WERI-Rb-1 (cell line): ENCODE measurements around the gene NR3C2.

ENCODE experiments used
- DNase-seq: peaks from one replicate; pipeline ENCODE4 v3.0.0-alpha.2; 2020
- H3K27ac ChIP-seq: fragments of 250-450 bp; sonication (Bioruptor Pico); 2 replicates; pipeline ENCODE4 v1.5.1; 2020; ENCODE audit warnings: mild to moderate bottlenecking, moderate library complexity
- H3K27me3 ChIP-seq: fragments of 250-450 bp; sonication (Bioruptor Pico); 2 replicates; pipeline ENCODE4 v1.5.1; 2021; ENCODE audit warnings: mild to moderate bottlenecking, low read depth, moderate library complexity; ENCODE audit not compliant: insufficient read depth, severe bottlenecking
- H3K36me3 ChIP-seq: fragments of 250-450 bp; sonication (Bioruptor Pico); 2 replicates; pipeline ENCODE4 v1.5.1; 2020; ENCODE audit warnings: mild to moderate bottlenecking, moderate library complexity
- H3K4me3 ChIP-seq: 2 replicates; pipeline ENCODE4 v1.5.1; 2011; ENCODE audit warnings: low read depth, mild to moderate bottlenecking, control low read depth, low read length
- H3K9me3 ChIP-seq: fragments of 250-450 bp; sonication (Bioruptor Pico); 2 replicates; pipeline ENCODE4 v1.5.1; 2021; ENCODE audit warnings: mild to moderate bottlenecking, moderate library complexity; ENCODE audit not compliant: severe bottlenecking
- TF ChIP-seq, protein P1 (sequence below): IDR thresholded peaks from 2 replicates; pipeline ENCODE4 v1.5.1; 2011; ENCODE audit warnings: low read depth, mild to moderate bottlenecking, control low read depth, inconsistent platforms, low read length

The NR3C2 gene

DNA sequence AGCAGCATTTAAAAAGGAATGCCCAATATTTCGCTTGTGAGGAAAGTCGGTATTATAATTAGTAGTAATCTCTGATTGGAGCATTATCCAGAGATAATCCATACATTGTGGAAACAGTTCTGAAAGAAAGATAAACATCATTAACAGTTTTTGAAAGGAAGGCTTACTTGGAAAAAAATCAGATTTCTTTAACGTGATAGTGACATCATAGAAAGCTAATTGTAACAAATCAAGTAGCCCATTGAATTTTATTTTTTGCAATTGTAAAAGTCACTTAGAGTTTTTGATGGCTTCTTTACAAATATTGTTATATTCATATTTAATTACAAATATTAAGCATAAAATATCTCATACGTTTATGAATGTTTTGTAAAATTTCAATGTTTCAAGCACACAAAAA is 11.6 kb upstream of the NR3C2 start:
- DNase-seq: no peak
- TF ChIP-seq, protein P1, sequence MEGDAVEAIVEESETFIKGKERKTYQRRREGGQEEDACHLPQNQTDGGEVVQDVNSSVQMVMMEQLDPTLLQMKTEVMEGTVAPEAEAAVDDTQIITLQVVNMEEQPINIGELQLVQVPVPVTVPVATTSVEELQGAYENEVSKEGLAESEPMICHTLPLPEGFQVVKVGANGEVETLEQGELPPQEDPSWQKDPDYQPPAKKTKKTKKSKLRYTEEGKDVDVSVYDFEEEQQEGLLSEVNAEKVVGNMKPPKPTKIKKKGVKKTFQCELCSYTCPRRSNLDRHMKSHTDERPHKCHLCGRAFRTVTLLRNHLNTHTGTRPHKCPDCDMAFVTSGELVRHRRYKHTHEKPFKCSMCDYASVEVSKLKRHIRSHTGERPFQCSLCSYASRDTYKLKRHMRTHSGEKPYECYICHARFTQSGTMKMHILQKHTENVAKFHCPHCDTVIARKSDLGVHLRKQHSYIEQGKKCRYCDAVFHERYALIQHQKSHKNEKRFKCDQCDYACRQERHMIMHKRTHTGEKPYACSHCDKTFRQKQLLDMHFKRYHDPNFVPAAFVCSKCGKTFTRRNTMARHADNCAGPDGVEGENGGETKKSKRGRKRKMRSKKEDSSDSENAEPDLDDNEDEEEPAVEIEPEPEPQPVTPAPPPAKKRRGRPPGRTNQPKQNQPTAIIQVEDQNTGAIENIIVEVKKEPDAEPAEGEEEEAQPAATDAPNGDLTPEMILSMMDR: no peak

DNA sequence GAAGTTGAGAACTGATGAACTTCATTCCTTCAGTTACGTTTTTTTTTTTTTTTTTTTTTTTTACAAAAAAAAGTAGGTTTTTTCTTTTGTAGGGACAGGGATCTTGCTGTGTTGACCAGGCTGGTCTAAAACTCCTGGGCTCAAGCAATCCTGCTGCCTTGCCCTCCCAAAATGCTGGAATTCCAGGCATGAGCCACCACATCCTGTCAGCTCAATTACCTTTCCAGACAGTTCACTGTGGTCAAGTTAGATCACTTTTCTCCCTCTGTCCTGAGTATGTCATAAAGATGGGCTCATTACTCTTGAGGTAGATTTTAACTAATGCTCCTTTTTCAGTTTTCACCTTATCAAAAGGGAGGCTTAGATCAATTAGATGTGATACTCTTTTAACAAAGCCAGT is 10.8 kb upstream of the NR3C2 start:
- no peak for DNase-seq
- no peak overlapping the region for H3K27ac ChIP-seq
- no peaks in the 10 kb centered on the region for H3K9me3 ChIP-seq
- TF ChIP-seq, protein P1: no peak
- no peak overlapping the region for H3K4me3 ChIP-seq
- H3K27me3 ChIP-seq: no peaks in the 10 kb centered on the region
- H3K36me3 ChIP-seq: no peaks in the 10 kb centered on the region

More for the DNA sequence above, 11.6 kb upstream of the NR3C2 start:
- Histone ChIP-seq H3K27ac (no peak overlapping the region), H3K4me3 (no peak overlapping the region), H3K9me3 (no peaks in the 10 kb centered on the region), H3K36me3 (no peaks in the 10 kb centered on the region), H3K27me3 (no peaks in the 10 kb centered on the region)

DNA sequence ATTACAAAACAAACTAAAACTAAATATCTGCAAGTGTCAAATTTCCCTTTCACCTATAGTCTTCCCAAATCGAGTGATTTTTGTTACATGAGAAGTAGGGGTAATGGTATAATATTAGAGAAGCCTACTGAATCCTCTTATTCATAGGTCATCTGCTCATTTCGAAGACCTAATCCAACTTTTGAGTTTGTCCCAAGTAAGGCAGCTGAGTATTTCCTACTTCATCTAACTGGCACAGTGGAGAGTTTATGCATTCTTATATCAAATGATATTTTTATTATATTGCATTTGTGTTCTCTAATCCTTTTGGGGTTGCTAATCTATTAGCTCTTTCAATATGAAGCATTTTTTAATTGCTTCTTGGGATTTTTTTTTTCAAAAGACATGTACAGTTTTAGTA is 7.7 kb upstream of the NR3C2 start:
- H3K9me3 ChIP-seq: no peaks in the 10 kb centered on the region
- H3K27ac ChIP-seq: no peak overlapping the region
- TF ChIP-seq, protein P1: no peak
- no peak overlapping the region for H3K4me3 ChIP-seq
- DNase-seq: no peak
- H3K36me3 ChIP-seq: no peaks in the 10 kb centered on the region
- peaks cover 3% of the 10 kb centered on the region for H3K27me3 ChIP-seq

DNA sequence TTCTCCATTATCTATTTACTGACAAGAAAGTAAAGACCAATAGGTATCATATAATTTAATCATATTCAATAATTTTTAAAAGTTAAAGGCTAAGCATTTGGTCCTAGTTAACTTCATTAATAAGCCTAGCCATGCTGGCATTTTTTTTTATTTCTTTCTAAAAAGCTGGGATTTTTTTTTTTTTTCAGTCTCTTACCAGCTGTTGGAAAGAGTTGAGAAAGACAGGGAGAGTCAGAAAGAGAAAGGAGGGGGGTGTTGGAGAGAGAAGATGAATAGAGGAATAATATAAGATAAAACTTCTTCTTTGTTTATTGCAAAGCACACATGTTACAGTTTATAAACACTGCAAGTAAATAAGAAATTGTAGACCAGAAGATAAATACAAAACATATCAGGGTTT is 5.9 kb upstream of the NR3C2 start:
- Histone ChIP-seq H3K27ac (no peak overlapping the region), H3K36me3 (no peaks in the 10 kb centered on the region), H3K4me3 (no peak overlapping the region), H3K9me3 (no peaks in the 10 kb centered on the region), H3K27me3 (peaks cover 14% of the 10 kb centered on the region)
- no peak for DNase-seq
- TF ChIP-seq, protein P1: no peak

DNA sequence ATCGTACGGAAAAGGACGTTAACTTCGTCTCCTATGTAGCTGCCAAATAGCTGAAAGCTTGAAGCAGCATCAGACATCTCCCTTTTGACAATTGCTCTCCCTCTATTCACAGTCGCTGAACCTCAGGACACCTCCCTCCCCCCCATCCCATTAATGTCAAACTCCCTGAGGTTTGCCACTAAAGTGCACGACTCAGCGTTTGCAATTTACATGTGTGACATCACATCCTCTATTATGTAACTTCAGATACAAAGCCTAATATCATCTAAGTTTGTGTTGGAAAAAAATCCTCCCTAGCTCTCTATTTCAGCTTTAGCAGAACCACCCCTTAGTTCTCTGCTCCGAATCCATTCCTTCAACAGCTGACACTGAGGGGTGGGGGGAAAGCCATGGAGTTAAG is 5.5 kb upstream of the NR3C2 start:
- Histone ChIP-seq H3K27ac (no peak overlapping the region), H3K9me3 (no peaks in the 10 kb centered on the region), H3K36me3 (no peaks in the 10 kb centered on the region), H3K4me3 (no peak overlapping the region), H3K27me3 (peaks cover 14% of the 10 kb centered on the region)
- no peak for DNase-seq
- TF ChIP-seq, protein P1: no peak

DNA sequence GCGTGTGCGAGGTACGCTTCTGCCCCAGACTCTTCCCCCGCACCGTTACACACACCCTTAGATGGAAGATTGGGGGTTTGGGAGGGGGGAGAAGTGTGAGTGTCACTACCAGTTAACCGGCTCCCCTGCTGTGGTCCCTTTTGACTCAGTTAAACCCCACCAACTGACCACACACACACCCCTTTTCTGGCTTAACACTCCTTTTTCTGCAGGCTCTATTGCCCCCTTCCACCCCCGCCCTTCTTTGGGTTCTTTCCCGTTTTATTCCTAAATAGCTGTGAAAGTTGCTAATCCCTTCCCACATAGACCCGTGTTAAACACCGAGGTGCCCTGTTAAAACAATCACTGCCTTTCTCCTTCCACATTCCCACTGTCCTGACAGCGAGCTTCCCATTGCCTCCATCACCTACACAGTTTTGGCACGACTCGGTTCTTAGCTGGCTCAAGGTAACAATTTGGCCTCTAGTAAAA is 3.7 kb upstream of the NR3C2 start:
- Histone ChIP-seq H3K27me3 (peaks cover 16% of the 10 kb centered on the region), H3K9me3 (no peaks in the 10 kb centered on the region), H3K4me3 (peak overlapping the region; percentile 80), H3K36me3 (no peaks in the 10 kb centered on the region), H3K27ac (no peak overlapping the region)
- no peak for DNase-seq
- TF ChIP-seq, protein P1: no peak
